GM21515 (cell line): Measurements from ENCODE around the gene NOM1.

Source experiments
- ATAC-seq: cut with Tn5 transposase; IDR thresholded peaks from one replicate; pipeline ENCODE4 v1.9.1; 2021; ENCODE audit not compliant: unreplicated experiment

NOM1 gene

DNA sequence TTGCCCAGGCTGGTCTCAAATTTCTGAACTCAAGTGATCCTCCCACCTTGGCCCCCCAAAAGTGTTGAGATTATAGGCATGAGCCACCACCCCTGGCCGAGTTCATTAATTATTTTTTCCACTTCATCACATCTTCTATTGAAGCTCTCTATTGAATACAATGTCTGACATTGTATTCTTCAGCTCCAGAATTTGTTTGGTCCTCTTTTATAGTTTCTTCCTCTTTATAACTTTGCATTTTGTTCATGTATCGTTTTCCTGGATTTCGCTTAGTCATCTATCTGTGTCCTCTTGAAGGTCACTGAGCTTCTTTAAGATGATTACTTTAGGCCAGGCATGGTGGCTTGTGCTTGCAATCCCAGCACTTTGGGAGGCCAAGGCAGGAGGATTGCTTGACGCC, 30.2 kb downstream of the NOM1 start:
- ATAC-seq: no peak

DNA sequence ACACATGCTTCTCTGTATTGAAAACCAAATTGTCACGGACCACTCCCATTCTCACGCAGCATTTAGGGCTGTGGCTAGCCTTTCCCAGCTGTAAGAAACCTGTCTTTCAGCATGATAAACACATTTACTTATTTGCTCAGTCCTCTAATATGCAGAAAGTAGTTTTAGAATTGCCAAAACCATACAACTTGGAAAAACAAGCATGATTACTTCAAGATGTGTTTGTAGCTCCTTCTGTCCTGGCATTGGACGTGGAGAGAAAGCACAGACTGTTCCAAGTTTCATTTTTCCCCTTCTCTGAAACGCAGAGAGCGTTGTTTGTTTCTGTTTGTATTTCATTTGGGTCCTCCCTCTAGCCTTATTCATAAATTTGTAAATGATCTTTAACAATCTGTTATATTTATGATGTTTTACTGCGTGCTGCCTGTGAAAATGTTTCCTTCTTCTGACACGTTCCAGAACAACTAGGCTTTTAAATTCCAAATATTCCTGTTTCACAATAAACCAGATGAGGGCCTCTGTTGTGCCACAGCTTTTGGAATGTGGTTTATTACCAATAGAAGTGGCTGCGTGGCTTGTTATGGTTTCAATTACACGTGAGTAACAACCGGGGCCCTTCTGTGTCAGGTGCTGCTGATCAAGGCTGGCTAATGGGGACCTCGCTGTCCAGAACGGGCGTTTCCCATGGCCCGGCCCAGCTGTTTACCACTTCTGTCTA, 34.8 kb downstream of the NOM1 start:
- no peak for ATAC-seq

DNA sequence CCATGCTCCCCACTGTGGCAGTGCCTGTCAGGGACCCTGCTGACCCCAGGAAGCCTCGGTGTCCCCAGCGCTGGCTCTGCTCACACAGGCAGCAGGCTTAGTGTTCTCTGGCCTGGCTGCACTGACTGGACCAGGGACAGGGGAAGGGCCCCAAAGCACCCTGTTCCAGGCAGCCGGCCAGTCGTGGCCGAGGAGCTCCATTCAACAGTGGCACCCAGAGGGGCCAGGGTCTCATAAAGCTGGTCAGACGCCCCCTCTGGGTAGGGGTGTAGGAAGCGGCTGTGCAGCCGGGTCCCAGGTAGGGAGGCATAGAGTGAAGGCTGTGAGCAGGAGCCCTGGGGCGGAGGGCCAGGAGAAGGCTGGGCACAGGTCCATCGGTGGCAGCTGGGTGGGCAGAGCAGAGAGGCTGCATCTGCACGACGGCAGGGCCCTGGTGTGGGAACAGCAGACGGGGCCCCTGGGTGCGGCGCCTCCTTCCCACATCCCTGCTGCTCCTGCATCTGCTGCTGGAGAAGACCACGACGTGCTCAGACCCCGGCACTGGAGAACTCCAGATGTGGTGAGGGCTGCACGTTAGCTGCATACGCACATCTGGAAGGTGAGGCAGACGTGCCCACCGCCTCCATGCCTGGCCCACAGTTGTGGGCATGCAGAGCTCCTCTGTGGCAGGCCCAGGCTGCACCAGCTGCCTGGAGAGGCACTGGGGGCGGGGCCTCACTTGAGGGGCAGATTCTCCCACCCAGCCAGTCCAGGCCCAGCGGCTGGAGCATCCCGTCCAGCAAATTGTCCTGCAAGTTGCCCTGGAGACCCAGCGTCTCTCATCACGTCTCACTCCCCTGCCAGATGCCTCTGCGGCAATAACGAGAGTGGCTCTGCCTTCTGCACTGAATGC, 35.8 kb downstream of the NOM1 start:
- ATAC-seq: no peak

DNA sequence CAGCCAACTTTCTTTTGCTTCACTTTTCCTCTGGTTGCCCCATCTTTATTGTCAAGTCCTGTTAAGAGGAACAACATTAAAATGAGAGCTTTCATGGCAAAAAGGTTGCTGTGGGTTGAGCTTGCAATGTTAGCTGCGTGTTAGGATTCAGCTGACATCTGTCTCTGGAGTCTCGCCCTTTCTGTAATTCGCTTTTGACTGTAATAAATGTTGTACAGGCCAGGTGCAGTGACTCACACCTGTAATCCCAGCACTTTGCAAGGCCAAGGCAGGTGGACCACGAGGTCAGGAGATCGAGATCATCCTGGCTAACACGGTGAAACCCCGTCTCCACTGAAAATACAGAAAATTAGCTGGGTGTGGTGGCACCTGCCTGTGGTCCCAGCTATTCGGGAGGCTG, 36.9 kb downstream of the NOM1 start:
- ATAC-seq: no peak

DNA sequence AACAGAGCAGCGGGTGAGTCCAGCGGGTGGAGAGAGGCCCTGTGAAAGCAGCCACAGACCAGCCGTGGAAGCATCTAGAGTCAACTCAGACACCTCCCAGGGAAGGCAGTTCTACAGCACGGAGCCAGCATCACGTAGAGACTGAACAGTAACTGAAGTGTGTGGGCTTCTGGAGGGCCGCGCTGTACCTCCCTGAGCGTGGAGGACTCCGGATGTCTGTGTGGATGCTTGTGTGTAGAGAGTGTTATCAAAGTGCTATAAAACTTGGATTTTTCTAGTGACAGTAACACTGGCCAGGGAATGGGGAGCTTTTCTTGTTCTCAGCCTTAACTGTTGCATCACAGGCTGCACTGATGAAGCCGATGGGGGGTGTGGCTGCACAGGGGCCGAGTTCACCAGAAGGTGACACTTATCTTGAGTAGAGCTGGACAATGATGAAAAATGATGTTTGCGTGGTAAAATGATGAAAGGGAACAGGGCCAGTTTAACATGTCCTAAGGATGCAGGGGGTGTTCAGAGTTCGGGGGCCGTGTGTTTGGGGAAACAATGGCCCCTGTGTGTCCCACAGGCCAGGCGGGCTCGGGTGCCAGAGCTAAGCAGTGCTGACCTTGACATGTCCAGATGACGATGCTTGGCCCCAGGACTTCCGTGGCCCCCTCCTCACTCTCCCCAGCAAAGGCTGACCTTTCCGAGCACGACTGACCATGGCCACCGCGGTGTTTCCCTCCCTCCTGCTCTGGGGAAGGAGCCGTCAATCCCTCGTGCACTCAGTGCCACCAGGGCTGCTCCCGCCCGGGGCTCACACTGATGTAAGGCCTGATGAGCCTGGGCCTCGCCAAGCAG, 39.1 kb downstream of the NOM1 start:
- ATAC-seq: no peak

DNA sequence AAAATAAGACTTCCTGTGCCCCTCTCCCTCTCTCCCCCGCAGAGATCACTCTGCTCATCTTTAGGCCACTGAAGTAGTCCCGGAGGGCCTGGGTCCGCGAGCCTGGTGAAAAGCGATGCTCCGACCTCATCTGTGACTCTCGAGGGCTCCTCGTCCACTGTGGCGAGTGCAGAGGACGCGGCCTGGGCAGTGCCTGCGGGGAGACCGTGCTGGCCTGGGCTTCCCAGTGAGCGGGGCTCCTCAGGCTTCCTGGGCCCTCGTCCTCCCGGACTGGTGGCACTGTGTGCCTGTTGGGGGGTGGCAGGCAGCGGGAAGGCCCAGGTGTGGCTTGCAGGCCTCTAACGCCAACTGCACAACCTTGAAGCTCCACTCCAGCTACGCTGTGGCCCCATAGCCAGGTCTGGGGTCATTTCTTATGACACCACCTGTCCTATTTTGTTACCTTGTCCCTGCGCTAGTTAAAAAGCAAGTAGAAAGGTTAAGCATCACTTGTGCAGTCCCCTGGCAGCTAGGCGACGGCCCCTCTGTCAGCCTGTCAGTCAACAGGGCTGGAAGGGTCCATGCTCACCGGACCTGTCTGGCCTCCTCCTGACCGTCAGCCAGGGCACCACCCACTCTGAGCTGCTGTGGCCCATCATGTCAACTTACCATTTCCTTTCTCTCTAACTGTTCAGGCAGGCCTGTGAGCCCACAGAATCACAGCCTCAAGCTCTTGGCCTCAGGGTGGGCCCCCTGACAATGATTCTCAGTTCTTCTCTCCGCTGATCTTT, 40.4 kb downstream of the NOM1 start:
- ATAC-seq: no peak

DNA sequence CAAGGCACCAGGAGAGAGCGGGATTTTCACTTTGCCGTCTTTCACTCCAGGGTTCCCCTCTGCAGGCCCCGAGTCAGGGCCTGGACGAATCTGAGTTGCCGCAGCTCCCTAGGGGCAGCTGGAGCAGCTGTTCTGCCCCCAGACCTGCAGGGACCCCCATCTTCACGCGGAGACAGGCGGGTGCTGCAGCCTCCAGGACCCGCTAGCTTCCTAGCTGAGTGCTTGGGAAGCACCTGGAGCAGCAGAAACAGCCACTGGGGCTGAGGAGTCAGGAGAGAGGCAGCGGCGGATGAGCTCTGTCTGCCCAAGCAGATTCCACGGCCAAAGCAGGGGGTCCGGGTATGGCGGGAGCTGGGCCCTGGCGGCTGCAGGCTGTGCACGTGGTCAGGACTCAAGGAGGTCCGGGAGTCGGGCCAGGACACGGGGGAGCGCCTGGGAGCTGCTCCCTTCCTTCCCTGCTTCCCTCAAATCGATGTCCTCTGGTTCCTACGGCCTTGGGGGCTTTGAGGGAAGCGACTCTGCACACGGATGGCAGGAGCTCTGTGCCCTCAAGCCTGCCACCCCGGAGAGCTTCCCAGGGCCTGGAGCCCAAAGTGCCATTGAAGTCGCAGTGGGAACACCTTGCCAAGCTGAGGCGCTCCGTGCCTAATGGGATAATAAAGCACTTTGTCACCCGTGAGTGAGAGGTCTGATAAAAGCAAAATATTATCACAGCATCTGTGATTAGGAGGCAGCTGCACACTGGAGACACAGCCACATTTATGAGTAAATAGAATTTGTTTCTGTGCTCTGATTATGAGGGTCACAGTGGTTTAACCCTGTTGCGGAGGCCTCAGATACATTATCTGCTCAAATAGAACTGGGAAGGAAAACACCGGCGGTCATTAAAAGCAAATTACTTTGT, 43.8 kb downstream of the NOM1 start:
- no peak for ATAC-seq

DNA sequence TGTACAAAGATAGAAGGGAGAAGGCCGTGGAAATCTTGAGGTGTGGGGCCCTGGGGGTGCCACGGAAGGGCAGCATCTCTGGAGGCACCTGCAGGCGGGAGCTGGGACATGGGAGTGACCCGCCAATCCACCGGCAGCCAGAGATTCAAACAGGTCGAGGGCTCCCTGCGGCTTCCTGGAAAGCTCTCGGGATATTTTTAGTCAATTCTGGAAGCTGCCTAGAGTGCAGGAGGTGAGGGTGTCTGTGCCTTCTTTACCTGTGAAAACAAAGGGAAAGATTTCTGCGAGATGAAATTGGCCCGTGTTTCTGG, 44.4 kb downstream of the NOM1 start:
- ATAC-seq: no peak

DNA sequence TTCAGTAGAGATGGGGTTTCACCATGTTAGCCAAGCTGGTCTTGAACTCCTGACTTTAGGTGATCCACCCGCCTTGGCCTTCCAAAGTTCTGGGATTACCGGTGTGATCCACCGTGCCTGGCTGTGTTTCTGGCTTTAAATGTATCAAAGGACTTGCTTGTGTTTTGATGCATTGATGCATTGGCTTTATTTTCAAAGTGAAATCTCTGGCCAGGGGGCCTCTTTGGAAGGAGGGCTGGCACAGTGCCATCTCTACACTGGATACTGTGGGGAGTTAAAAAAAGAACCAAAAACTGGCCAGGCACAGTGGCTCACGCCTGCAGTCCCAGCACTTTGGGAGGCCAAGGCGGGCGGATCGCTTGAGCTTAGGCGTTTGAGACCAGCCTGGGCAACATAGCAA, 44.9 kb downstream of the NOM1 start:
- no peak for ATAC-seq

DNA sequence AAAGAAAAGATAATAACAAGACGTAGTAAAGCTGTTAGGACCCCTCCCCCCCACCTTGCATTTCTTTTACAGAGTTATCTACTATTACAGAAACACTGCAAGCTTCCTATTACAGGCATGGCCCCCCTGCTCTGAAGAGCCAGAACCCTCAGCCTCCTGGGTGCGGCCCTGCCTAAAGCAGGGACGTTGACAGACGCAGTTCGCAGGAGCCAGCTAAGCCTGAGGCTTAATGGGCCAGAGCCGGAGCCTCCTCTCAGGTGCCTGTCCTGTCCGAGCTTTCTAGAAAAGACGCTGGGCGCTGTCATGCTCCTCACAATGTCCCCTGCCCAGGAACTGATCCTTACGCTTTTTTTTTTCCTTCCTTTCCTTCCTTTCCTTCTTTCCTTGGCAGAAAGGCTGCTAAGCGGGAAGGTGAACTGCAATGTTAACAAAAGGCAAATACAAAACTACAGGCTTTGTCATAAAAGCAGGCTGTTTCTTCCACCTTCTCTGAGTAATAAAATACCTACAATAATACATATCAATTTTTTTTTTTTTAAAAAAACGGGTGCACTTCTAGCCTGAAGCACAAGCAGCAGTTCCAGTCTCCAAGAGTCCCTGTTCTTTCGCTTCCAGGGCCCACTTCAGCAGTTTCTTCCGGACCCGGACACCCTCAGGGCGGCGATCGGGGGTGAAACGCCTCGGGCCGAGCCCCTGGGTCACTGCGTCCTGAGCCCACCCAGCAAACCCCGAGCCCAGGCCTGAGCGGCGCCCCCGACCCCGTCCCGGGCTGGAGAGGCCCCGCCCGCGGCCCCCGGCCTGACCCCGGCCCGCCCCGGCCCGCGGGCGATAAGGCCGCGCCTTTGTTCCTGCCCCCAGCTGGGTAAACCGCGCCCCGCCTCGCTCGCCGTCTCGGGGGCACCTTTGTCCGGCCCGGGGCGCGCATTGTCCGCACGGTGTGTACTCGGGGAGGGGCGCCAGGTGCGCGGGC, 49.8 kb downstream of the NOM1 start:
- no peak for ATAC-seq

DNA sequence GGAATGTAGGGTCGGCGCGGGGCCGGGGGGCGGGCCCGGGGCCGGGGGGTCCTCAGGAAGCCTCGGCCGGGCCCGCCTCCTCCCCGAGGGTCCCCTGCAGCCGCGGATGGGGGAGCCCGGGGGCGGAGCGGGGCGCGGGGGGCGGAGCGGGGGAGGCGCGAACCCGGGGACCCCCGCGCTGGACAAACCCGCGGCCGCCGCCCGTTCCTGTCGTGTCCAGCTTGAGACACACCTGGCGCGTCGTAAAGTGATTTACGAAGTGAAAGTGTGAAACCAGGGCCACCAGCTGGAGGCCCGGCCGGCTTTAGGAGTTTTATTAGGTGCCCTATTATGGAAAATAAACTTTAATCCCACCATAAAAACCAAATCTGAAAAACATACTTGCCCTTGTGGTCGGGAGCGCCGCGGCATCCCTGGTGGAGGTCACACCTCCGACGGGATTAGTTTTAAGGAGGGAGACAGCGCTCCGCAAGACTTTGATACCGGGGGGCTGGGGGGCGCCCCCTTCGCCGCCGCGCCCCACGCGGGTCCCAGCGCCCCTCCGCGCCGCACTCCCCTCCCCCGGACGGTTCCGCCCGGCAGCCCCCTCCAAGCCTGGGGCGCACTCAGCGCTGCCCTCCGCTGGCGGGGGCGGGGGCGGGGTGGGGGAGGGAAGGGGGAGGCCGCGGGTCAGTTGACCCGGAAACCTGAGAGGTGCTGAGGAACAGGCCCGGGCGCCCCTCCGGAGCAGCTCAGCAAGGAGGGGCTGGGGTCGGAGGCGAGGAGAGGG, 50.6 kb downstream of the NOM1 start:
- ATAC-seq: no peak

DNA sequence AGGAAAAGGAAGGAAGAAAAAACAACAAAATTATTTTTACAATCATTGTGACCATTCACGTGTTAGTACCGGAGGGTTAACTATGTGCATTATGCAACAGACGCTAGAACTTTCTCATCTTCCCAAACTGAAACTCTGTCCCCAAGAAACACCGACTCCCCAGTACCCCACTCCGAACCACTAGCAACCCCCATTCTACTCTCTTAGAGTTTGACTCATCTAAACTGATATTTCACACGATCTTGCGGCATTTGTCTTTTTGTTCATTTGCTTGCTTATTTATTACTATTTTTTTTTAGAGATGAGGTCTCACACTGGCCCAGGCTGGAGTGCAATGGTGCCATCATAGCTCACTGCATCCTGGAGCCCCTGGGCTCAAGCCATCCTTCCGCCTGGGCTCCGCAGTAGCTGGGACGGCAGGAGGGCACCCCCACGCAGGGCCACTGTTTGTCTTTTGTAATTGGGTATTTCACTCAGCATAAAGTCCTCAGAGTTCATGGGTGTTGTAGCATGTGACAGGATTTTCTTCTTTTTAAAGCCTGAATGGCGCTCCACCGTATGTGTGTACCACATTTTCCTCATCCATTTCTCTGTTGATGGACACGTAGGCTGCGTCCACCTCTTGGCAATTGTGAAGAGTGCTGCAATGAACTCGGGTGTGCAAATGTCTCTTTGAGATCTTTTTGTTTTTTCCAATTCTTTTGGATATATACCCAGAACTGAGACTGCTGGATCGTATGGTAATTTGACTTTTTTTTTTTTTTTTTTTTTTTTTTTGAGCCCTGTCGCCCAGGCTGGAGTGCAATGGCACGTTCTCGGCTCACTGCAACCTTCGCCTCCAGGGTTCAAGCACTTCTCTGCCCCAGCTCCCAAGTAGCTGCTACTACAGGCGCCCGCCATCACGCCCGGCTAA, 51.5 kb downstream of the NOM1 start:
- no peak for ATAC-seq

DNA sequence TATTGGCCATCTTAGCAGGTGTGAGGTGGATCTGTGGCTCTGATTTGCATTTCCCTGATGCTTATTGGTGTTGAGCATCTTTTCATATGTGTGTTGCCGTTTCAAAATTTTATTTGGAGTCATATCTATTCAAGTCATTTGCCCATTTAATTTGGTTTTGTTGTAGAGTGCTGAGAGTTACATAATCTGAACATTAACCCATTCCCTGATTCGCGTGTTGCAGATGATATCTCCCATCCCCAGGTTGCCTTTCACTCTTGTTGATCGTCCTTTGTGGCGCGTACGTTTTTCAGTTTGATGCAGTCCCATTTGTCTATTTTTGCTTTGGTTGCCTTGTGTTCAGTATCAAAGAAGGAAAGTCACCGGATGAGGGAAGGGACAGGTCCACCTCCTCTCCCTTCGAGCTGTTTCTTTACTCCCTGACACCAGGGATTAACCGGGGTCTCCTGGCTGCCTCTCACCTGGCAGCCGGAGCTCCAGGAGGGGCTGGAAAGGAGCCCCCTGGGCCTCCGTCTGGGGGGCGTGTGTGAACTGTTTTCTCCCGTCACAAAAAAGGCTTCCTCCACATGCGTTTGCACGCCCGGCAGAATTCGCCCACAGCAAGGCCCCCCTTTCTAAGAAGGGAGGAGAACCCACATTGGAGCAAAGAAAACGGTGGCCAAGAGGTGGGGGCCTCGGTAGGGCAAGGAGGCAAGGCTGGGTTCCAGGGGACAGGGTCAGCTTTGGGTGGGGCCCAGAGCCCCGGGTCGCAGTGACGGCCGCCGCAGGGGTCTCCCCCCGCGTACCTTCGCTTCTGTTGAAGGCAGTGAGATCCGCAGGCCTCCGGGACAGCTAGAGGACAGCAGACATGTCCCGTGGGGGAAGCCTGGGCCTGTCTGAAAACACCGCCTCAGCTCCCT, 52.7 kb downstream of the NOM1 start:
- ATAC-seq: no peak

DNA sequence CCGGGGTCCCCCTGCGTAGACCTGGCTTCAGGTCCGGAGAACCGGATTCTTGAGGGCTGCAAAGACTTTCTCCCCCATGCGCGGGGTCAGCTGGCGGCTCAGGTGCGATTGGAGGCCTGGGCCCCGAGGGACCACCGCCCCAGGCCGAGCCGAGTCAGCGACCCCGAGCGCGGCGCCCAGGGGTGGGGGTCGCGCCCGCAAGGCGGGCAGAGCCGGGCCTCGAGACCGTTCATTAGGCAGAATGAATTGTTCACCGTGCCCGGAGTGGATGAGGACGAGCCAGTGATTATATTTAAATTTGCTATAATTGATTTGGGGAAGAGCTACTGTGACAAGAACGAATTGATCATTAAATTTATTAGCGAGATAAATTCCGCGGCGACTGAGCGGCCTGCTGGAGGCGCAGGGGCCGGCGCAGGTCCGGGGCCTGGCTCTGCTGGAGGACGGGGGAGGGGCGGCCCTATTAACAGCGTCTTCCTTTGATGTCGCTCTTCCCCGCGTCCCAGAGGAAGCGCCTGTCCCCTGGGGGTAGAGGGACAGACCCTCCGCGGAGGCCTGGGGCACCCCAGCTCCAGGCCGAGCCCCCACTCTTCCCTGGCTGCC, 53.4 kb downstream of the NOM1 start:
- no peak for ATAC-seq

DNA sequence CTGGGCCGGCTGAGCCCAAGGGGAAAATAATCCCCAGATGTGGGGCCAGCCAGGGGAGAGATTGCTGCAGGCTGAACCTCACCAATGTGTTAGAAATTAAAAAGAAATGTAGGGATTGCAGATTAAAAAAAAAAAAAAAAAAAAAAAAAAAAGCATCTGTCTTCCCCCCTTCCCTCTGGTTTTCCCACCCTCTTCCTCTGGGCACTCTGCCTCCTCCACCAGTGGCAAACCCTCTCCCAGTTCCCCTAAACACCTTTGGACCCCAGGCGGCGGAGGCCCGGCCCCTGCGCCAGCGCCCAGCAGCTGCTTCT, 53.9 kb downstream of the NOM1 start:
- no peak for ATAC-seq
